ENCODE results near the gene ARID1B. TPM values are rescaled to one million over a fixed set of nuclear protein-coding genes. Genes with fewer than 3 reads are reported as not detected.

The ARID1B gene
- total and polyA plus RNA-seq, 2 of the 13 experiments (the other 11 are each of a cell fraction or from before 2014, with no cell fraction given): 20.1 to 32.6 TPM

GRCh38 chr6:156899532-156900135 is 122.5 kb downstream of the ARID1B start (continued):
- TF ChIP-seq, protein P1, sequence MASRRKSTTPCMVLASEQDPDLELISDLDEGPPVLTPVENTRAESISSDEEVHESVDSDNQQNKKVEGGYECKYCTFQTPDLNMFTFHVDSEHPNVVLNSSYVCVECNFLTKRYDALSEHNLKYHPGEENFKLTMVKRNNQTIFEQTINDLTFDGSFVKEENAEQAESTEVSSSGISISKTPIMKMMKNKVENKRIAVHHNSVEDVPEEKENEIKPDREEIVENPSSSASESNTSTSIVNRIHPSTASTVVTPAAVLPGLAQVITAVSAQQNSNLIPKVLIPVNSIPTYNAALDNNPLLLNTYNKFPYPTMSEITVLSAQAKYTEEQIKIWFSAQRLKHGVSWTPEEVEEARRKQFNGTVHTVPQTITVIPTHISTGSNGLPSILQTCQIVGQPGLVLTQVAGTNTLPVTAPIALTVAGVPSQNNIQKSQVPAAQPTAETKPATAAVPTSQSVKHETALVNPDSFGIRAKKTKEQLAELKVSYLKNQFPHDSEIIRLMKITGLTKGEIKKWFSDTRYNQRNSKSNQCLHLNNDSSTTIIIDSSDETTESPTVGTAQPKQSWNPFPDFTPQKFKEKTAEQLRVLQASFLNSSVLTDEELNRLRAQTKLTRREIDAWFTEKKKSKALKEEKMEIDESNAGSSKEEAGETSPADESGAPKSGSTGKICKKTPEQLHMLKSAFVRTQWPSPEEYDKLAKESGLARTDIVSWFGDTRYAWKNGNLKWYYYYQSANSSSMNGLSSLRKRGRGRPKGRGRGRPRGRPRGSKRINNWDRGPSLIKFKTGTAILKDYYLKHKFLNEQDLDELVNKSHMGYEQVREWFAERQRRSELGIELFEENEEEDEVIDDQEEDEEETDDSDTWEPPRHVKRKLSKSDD (CRISPR knock-in tag; IDR thresholded peaks at IDR 0.05; ENCODE audit: low read depth): no peak
- no peak for TF ChIP-seq ARID3A (IDR thresholded peaks at IDR 0.05; ENCODE audit: low read depth, low read length)

DNA sequence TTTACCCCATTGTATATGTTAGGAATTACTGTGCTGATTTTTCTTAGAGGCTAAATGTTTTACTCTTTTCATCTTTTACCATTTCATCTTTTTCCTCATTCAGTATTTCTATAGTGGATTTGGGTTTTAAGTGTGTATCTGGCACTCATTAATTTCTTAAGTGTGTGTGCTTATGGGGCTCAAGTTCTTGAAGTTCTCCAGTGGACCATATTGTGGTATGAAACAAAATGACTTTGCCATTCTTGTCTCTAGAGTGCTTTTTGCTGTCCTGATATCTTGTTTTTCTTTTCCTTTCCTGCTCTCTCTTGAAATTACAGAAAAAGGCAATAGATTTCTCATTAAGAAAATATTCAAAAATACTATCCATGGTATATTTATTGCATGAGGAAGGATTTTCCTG is 123.1 kb downstream of the ARID1B start:
- no TSS peak for BruUV-seq (replicated peaks)
- Histone ChIP-seq H3K79me2 (ENCODE audit: insufficient read depth, low read length) (peaks cover 26% of the 10 kb centered on the region), H3K9ac (ENCODE audit: insufficient read depth, low read depth, low read length) (no peak overlapping the region), H3K4me1 (ENCODE audit: insufficient read depth, low read length) (no peaks in the 10 kb centered on the region), H3K4me2 (ENCODE audit: low read depth, low read length) (no peak overlapping the region), H2AFZ (ENCODE audit: low read length) (no peak overlapping the region), H3K9me3 (ENCODE audit: low read length) (no peaks in the 10 kb centered on the region), H3K27me3 (ENCODE audit: control insufficient read depth in 1 of 2, insufficient read depth in 2 of 2, low read length in 2 of 2) (no peaks in the 10 kb centered on the region), H3K36me3 (replicated peaks in 1 of 2; ENCODE audit: control insufficient read depth in 1 of 2, insufficient read depth in 2 of 2, low read length in 2 of 2) (peaks cover 3 to 21% of the 10 kb centered on the region in 2 experiments), H3K4me3 (replicated peaks in 1 of 3; ENCODE audit: insufficient read depth in 1 of 3, low read depth in 2 of 3, low read length in 3 of 3) (no peak overlapping the region), H4K20me1 (ENCODE audit: insufficient read depth, low read length) (no peaks in the 10 kb centered on the region; the same call in none of the 2 replicates), H3K27ac (ENCODE audit: extremely low read length, insufficient read depth, low read length) (no peak overlapping the region)
- TF ChIP-seq MBNL3 (CRISPR knock-in tag; conservative IDR thresholded peaks at IDR 0.05): no peak
- no peak for TF ChIP-seq ZNF788 (CRISPR knock-in tag; IDR thresholded peaks at IDR 0.05; ENCODE audit: borderline replicate concordance)
- no peak for TF ChIP-seq ZNF878 (CRISPR knock-in tag; IDR thresholded peaks at IDR 0.05)
- no peak for TF ChIP-seq NFKBIZ (CRISPR knock-in tag; IDR thresholded peaks at IDR 0.05)
- no peak for TF ChIP-seq KLF16 (CRISPR knock-in tag; IDR thresholded peaks at IDR 0.05)
- no peak for TF ChIP-seq TBX2 (CRISPR knock-in tag; IDR thresholded peaks at IDR 0.05; ENCODE audit: borderline replicate concordance)
- TF ChIP-seq ZNF383 (CRISPR knock-in tag; IDR thresholded peaks at IDR 0.05; ENCODE audit: borderline replicate concordance): no peak
- TF ChIP-seq SIX4 (CRISPR knock-in tag; IDR thresholded peaks at IDR 0.05): no peak
- TF ChIP-seq ZNF816 (CRISPR knock-in tag; IDR thresholded peaks at IDR 0.05; ENCODE audit: borderline replicate concordance): no peak
- TF ChIP-seq HOXA9 (CRISPR knock-in tag; IDR thresholded peaks at IDR 0.05; ENCODE audit: borderline replicate concordance): no peak
- TF ChIP-seq PHF8 (CRISPR knock-in tag; IDR thresholded peaks at IDR 0.05): no peak
- no peak for TF ChIP-seq HHEX (CRISPR knock-in tag; IDR thresholded peaks at IDR 0.05)
- FAIRE-seq (no peak), DNase-seq (ENCODE audit: low spot score) (no peak), ATAC-seq (no peak)
- ChIA-PET POLR2A (no interaction called here), CTCF (ENCODE audit: low intra/inter-chr PET ratio, low total read pairs) (no interaction called here)
- in situ Hi-C loops (cut with HindIII; ENCODE audit: extremely low pct_ligation_motif_present, low pct_unique_long_range_greater_than_20kb): no loop called here
- intact Hi-C loops (cut with micrococcal nuclease; ENCODE audit: unreplicated experiment): no loop called here
